NOMO-1 treated with DMSO at 0.1 percent for 48 hours (cell line): ENCODE results near the gene ATG2B.

Source experiments
- DNase-seq: peaks from one replicate; lab custom pipeline; 2025; ENCODE audit not compliant: unreplicated experiment; lab: John Stamatoyannopoulos, UW

Gene ATG2B

GRCh38 chr14:96274122-96274521 is 89.0 kb downstream of the ATG2B start:
- no peak for DNase-seq

- no peak for DNase-seq
Observed at GRCh38 chr14:96273629-96274028, 89.5 kb downstream of the ATG2B start.

GRCh38 chr14:96272777-96273473 is 90.2 kb downstream of the ATG2B start:
- no peak for DNase-seq

GRCh38 chr14:96271421-96271762 is 91.7 kb downstream of the ATG2B start:
- DNase-seq = peak; percentile 44

GRCh38 chr14:96270565-96271420 is 92.3 kb downstream of the ATG2B start:
- DNase-seq = no peak

- no peak for DNase-seq
Observed at GRCh38 chr14:96269359-96269710, 93.8 kb downstream of the ATG2B start.

- no peak for DNase-seq
Observed at GRCh38 chr14:96268431-96269358, 94.4 kb downstream of the ATG2B start.

GRCh38 chr14:96267916-96268315 is 95.2 kb downstream of the ATG2B start:
- no peak for DNase-seq

GRCh38 chr14:96267336-96267735 is 95.8 kb downstream of the ATG2B start:
- DNase-seq = no peak

- no peak for DNase-seq
Observed at GRCh38 chr14:96265383-96266095, 97.6 kb downstream of the ATG2B start.

GRCh38 chr14:96264853-96265252 is 98.3 kb downstream of the ATG2B start:
- no peak for DNase-seq

GRCh38 chr14:96264200-96264553 is 99.0 kb downstream of the ATG2B start:
- no peak for DNase-seq

GRCh38 chr14:96263347-96264199 is 99.6 kb downstream of the ATG2B start:
- no peak for DNase-seq

- DNase-seq = no peak
Observed at GRCh38 chr14:96261772-96262655, 101.1 kb downstream of the ATG2B start.

GRCh38 chr14:96261053-96261452 is 102.1 kb downstream of the ATG2B start:
- DNase-seq = no peak

GRCh38 chr14:96260341-96260821 is 102.8 kb downstream of the ATG2B start:
- DNase-seq = peak; percentile 43

GRCh38 chr14:96257900-96258299 is 105.2 kb downstream of the ATG2B start:
- DNase-seq = no peak

- no peak for DNase-seq
Observed at GRCh38 chr14:96257056-96257455, 106.1 kb downstream of the ATG2B start.

- DNase-seq = no peak
Observed at GRCh38 chr14:96256407-96256806, 106.7 kb downstream of the ATG2B start.
